GM06990 (cell line): ENCODE results near the gene MYPN.

Source experiments
- DNase-seq: peaks from one replicate; pipeline ENCODE4 v3.0.0-alpha.2; 2011; ENCODE audit not compliant: insufficient read length; ENCODE audit errors: extremely low read depth
- H3K27me3 ChIP-seq: replicated peaks from 2 replicates; pipeline ENCODE4 v1.6.0; 2011; ENCODE audit warnings: low read length; ENCODE audit not compliant: control insufficient read depth, insufficient read depth
- H3K36me3 ChIP-seq: 2 replicates; pipeline ENCODE4 v1.5.1; 2011; ENCODE audit warnings: low read length; ENCODE audit not compliant: control insufficient read depth, insufficient read depth
- H3K4me3 ChIP-seq: replicated peaks from 2 replicates; pipeline ENCODE4 v1.5.1; 2011; ENCODE audit warnings: low read depth, mild to moderate bottlenecking, control low read depth, low read length
- TF ChIP-seq, protein P1 (sequence below): IDR thresholded peaks from 2 replicates; pipeline ENCODE4 v1.5.1; 2011; ENCODE audit warnings: low read length, control low read depth, mild to moderate bottlenecking, inconsistent platforms; ENCODE audit not compliant: insufficient read depth, poor library complexity, severe bottlenecking

Gene MYPN

DNA sequence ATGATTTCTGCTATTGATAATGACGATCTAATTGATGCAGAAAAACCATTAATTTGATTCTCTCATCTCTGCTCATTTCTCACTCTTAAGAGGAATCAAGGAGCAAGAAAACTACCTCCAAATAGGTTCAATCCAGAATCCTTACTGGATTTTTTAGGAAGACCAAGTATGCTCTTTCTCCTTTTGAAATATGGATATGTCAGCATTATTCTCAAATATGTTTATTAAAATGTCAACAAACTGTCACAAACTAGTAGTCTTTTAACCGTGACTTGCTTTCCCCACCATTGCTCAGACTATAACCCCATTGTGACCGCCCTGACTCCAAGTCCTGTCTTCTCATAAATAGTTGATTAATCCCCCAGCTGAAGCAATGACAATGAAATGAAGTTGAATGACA lies 123.8 kb downstream of the MYPN start:
- no peaks in the 10 kb centered on the region for H3K36me3 ChIP-seq
- TF ChIP-seq, protein P1, sequence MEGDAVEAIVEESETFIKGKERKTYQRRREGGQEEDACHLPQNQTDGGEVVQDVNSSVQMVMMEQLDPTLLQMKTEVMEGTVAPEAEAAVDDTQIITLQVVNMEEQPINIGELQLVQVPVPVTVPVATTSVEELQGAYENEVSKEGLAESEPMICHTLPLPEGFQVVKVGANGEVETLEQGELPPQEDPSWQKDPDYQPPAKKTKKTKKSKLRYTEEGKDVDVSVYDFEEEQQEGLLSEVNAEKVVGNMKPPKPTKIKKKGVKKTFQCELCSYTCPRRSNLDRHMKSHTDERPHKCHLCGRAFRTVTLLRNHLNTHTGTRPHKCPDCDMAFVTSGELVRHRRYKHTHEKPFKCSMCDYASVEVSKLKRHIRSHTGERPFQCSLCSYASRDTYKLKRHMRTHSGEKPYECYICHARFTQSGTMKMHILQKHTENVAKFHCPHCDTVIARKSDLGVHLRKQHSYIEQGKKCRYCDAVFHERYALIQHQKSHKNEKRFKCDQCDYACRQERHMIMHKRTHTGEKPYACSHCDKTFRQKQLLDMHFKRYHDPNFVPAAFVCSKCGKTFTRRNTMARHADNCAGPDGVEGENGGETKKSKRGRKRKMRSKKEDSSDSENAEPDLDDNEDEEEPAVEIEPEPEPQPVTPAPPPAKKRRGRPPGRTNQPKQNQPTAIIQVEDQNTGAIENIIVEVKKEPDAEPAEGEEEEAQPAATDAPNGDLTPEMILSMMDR, result no peak
- H3K4me3 ChIP-seq, result no peak overlapping the region
- no peak for DNase-seq
- H3K27me3 ChIP-seq, result no peaks in the 10 kb centered on the region; the same call in 1 of the 2 replicates

DNA sequence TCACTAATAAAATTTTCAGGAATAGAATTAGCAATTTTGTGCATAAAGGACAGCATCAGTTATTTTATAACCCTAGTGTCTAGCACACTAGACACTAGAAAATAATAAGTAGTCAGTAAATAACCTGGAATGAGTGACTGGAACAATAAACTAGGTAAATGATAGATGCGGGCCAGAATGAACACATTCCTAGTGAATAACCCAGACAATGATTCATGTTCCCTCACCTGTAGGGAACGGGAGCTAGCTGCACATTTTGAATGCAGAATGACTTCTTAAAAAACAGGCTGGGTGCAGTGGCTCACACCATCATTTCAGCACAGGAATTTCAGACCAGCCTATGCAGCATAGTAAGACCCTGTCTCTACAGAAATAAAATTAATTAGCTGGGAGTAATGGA lies 125.8 kb downstream of the MYPN start:
- H3K36me3 ChIP-seq, result no peaks in the 10 kb centered on the region
- no peak for DNase-seq
- TF ChIP-seq, protein P1, result no peak

DNA sequence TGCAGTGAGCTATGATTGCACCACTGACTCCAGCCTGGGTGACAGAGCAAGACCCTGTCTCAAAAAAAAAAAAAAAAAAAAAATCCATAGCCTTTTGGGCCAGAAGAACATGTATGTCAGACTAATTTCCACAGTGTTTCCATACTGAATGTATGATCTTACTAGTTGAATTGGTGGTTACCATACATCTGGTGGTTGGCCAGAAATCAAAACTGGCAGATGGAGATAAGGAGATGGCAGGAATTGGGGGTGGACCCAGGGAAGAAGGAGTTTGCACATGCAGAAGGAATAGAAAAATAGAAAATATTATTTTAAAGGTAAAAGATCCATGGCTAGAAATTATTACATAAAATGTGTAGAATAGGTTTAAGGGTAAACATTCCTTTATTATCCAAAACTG lies 126.3 kb downstream of the MYPN start:
- no peak for DNase-seq

More for the DNA sequence above, 125.8 kb downstream of the MYPN start:
- H3K4me3 ChIP-seq, result no peak overlapping the region
- H3K27me3 ChIP-seq, result no peaks in the 10 kb centered on the region

DNA sequence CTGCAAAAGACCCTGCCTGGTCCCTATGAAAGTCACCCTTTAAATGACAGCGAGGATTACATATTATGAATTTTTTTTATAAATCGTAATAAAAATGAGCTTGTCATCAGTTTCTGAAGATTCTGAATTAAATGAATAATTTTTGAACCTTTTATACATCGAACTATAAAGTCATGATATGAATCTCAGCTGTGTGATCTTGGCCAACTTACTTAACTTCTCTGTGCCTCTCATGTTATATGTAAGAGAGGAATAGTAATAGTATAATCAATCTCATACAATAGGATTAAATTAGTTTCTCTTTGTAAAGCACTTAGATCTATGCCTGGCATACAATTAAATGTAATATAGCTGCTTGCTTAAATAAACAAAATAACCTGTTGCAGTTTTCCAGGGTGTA lies 127.9 kb downstream of the MYPN start:
- no peaks in the 10 kb centered on the region for H3K27me3 ChIP-seq
- no peak overlapping the region for H3K4me3 ChIP-seq
- H3K36me3 ChIP-seq, result no peaks in the 10 kb centered on the region
- no peak for DNase-seq
- TF ChIP-seq, protein P1, result no peak

More for the DNA sequence above, 126.3 kb downstream of the MYPN start:
- no peaks in the 10 kb centered on the region for H3K27me3 ChIP-seq
- H3K36me3 ChIP-seq, result no peaks in the 10 kb centered on the region
- TF ChIP-seq, protein P1, result no peak
- H3K4me3 ChIP-seq, result no peak overlapping the region

DNA sequence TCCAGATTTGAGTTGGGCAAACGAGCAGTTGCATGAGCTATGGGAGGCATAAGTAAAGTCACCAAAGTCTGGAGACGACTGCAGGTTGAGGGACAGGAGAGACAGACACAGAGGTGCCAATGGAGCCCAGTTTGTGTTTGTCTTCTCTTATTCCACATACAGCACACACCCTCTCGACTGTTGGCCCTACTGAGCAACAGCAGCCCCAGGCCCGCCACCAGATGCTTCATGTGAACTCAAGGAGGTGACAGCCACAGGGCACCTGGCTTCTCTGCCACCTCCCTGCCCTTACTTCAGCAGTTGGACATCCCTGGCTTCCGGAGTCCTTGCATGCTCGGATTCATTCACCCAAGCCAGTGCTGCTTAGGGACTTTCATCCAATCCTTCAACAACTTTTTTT lies 129.1 kb downstream of the MYPN start:
- Histone ChIP-seq H3K27me3 (no peaks in the 10 kb centered on the region), H3K36me3 (no peaks in the 10 kb centered on the region), H3K4me3 (no peak overlapping the region)
- TF ChIP-seq, protein P1, result no peak
- DNase-seq, result no peak

DNA sequence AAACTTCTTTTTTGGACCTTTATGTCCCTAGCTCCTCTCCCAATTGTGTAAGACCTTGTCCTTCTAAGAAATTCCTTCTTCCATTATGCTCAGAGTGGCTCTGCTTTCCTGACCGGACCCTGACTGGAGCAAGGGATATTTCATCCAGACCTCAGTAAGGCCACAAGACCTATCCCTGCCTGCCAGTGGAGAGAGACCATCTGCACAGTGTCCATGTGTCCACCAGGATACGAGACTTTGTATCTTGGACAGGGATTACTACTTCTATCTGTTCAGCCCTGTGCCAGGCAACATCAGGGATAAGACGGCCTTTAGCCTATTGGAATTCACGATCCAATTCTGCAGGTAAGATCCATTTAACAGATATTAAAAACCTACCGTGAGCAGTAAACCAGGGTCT lies 129.8 kb downstream of the MYPN start:
- Histone ChIP-seq H3K4me3 (no peak overlapping the region), H3K27me3 (no peaks in the 10 kb centered on the region), H3K36me3 (no peaks in the 10 kb centered on the region)
- DNase-seq, result no peak
- TF ChIP-seq, protein P1, result no peak
